ENCODE results near the gene ZNF48.

Gene ZNF48

GRCh38 chr16:30438835-30439234, 43.6 kb downstream of the ZNF48 start:
- no peak for TF ChIP-seq POLR2A (IDR thresholded peaks at IDR 0.05; ENCODE audit: extremely low read depth, insufficient read length)
- no peak for TF ChIP-seq MAX (IDR thresholded peaks at IDR 0.05; ENCODE audit: low read depth, low read length)
- no peak for TF ChIP-seq CTCF (IDR thresholded peaks at IDR 0.05; ENCODE audit: low read depth, low read length)
- no peak for TF ChIP-seq MYC (IDR thresholded peaks at IDR 0.05; ENCODE audit: low read depth, low read length)
- DNase-seq (ENCODE audit: low read depth), result no peak
- H3K4me3 ChIP-seq (ENCODE audit: low read depth, low read length), result no peak overlapping the region

- peak; percentile 42 for DNase-seq (ENCODE audit: low read depth)
- TF ChIP-seq CTCF (IDR thresholded peaks at IDR 0.05; ENCODE audit: low read depth, low read length) (no peak), MYC (IDR thresholded peaks at IDR 0.05; ENCODE audit: low read depth, low read length) (no peak), POLR2A (IDR thresholded peaks at IDR 0.05; ENCODE audit: extremely low read depth, insufficient read length) (no peak), MAX (IDR thresholded peaks at IDR 0.05; ENCODE audit: low read depth, low read length) (no peak)
- H3K4me3 ChIP-seq (ENCODE audit: low read depth, low read length), result no peak overlapping the region
Measured at GRCh38 chr16:30439720-30440348, 44.6 kb downstream of the ZNF48 start.

- H3K4me3 ChIP-seq (ENCODE audit: low read depth, low read length), result peak overlapping the region; percentile 91
- TF ChIP-seq POLR2A (IDR thresholded peaks at IDR 0.05; ENCODE audit: extremely low read depth, insufficient read length), result no peak
- no peak for TF ChIP-seq CTCF (IDR thresholded peaks at IDR 0.05; ENCODE audit: low read depth, low read length)
- TF ChIP-seq MYC (IDR thresholded peaks at IDR 0.05; ENCODE audit: low read depth, low read length), result no peak
- TF ChIP-seq MAX (IDR thresholded peaks at IDR 0.05; ENCODE audit: low read depth, low read length), result no peak
- no peak for DNase-seq (ENCODE audit: low read depth)
Measured at GRCh38 chr16:30443631-30444030, 48.4 kb downstream of the ZNF48 start.

GRCh38 chr16:30444231-30445148, 49.3 kb downstream of the ZNF48 start:
- no peak for DNase-seq (ENCODE audit: low read depth)
- peak overlapping the region; percentile 91 for H3K4me3 ChIP-seq (ENCODE audit: low read depth, low read length)
- TF ChIP-seq CTCF (IDR thresholded peaks at IDR 0.05; ENCODE audit: low read depth, low read length), result no peak
- TF ChIP-seq POLR2A (IDR thresholded peaks at IDR 0.05; ENCODE audit: extremely low read depth, insufficient read length), result no peak
- no peak for TF ChIP-seq MAX (IDR thresholded peaks at IDR 0.05; ENCODE audit: low read depth, low read length)
- no peak for TF ChIP-seq MYC (IDR thresholded peaks at IDR 0.05; ENCODE audit: low read depth, low read length)

DNA sequence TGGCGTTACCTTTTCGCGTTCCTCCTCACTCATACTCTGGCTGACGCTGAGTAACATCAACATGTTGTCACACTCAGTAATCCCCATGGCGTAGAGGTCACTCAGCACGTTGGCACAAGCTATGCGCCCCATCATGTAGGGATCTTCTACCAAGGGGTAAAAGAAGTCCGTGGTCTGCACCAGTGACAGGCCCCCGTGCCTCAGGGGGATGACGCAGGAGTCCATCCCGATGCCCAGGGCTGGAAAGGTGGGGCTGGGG, 49.9 kb downstream of the ZNF48 start:
- TF ChIP-seq MAX (IDR thresholded peaks at IDR 0.05; ENCODE audit: low read depth, low read length) (no peak), MYC (IDR thresholded peaks at IDR 0.05; ENCODE audit: low read depth, low read length) (no peak), POLR2A (IDR thresholded peaks at IDR 0.05; ENCODE audit: extremely low read depth, insufficient read length) (no peak), CTCF (IDR thresholded peaks at IDR 0.05; ENCODE audit: low read depth, low read length) (no peak)
- DNase-seq (ENCODE audit: low read depth), result no peak
- peak overlapping the region; percentile 91 for H3K4me3 ChIP-seq (ENCODE audit: low read depth, low read length)

Data from NB4 (cell line).